ENCODE results near the gene SGIP1. TPM values are rescaled to one million over a fixed set of nuclear protein-coding genes. Genes with fewer than 3 reads are reported as not detected.

Gene SGIP1
- total and polyA plus RNA-seq, 2 of the 8 experiments (the other 6 are each of a cell fraction or from before 2014, with no cell fraction given), result 1.4 to 2.1 TPM

DNA sequence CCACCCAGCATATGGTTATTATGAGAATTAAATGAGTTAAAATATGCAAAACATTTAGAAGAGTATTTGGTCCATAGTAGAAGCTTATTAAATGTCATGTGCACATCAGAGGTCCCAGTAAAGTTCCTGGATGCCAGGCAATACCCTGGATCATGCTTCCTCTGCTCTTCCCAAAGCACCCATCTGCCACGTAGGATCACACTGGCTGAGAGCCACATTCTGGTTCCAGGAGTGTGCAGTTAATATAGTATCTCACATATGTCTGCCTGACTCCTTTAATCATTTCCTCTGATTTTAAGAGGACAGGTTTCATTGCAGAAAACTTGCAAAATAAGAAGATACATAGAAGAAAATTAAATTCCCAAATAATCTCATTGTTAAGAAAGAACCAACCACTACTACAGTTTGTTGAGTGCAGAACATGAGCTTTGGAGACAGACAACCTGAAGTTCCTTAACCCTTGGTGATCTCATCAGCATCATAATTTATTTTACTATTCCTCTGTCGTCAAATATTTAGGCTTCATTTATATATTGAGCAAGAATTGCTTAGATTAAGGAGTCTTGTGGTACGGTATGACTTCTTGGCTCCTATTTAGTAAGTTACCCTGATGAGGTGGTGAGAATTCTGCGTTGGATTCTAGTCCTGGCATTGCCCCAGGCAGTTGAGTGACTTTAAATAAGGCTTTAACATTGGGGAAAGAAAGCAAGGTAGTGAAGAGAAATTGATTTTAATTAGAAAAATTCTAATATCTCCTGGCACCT, 12.3 kb downstream of the SGIP1 start (continued):
- no peak for TF ChIP-seq HDAC6 (IDR thresholded peaks at IDR 0.05; ENCODE audit: low read depth, low read length)
- TF ChIP-seq CHD1 (IDR thresholded peaks at IDR 0.05; ENCODE audit: low read depth, low read length), result no peak
- no peak for TF ChIP-seq SUZ12 (IDR thresholded peaks at IDR 0.05; ENCODE audit: low read length)
- TF ChIP-seq PHF8 (conservative IDR thresholded peaks at IDR 0.05; ENCODE audit: low read depth, low read length), result no peak
